H1 (cell line): Measurements from ENCODE around the gene CTSS. TPM values are rescaled to one million over a fixed set of nuclear protein-coding genes. Genes with fewer than 3 reads are reported as not detected.
A peak's percentile ranks its signal among the peaks of the same experiment; 100 is the strongest.

ENCODE experiments used
- CTCF ChIA-PET: fragments of 300-600 bp; sonication (Branson Sonifier 250); formaldehyde crosslinking; loops from one replicate; lab custom pipeline; 2021; ENCODE audit not compliant: partially characterized antibody; lab: Charles Lee
- POLR2A ChIA-PET: fragments of 300-600 bp; sonication (Branson Sonifier 250); formaldehyde crosslinking; loops from one replicate; lab custom pipeline; 2021; ENCODE audit warnings: inconsistent platforms; ENCODE audit not compliant: partially characterized antibody; lab: Charles Lee
- DNase-seq, 2 experiments: peaks; one replicate each; pipeline versions ENCODE4 v3.0.0 to v3.0.0-alpha.2; 2010 to 2022; ENCODE audit warnings: low spot score in 2 of 2, low read depth in 1 of 2, mixed read lengths in 1 of 2
- FAIRE-seq: peaks from 2 replicates; lab custom pipeline; 2011; peaks lifted over from hg19 to GRCh38; lab: Jason Lieb, UNC
- H2AFZ ChIP-seq: 2 replicates; pipeline ENCODE4 v1.8.1; 2012; ENCODE audit warnings: low read length, inconsistent platforms
- H2AK5ac ChIP-seq: 2 replicates; pipeline ENCODE4 v1.6.1; 2013; ENCODE audit warnings: low read depth, low read length
- H2BK120ac ChIP-seq: replicated peaks from 2 replicates; pipeline ENCODE3; 2013; ENCODE audit warnings: low read depth, low read length, inconsistent platforms
- H2BK12ac ChIP-seq: 2 replicates; pipeline ENCODE4 v1.6.1; 2013; ENCODE audit warnings: low read depth, low read length
- H2BK15ac ChIP-seq: 2 replicates; pipeline ENCODE4 v1.6.1; 2013; ENCODE audit warnings: low read length
- H2BK20ac ChIP-seq: 2 replicates; pipeline ENCODE4 v1.6.1; 2013; ENCODE audit warnings: low read length
- H2BK5ac ChIP-seq: 2 replicates; pipeline ENCODE4 v1.6.1; 2013; ENCODE audit warnings: low read depth, low read length
- H3K14ac ChIP-seq: 2 replicates; pipeline ENCODE4 v1.6.1; 2013; ENCODE audit warnings: inconsistent platforms; ENCODE audit not compliant: insufficient read length
- H3K18ac ChIP-seq: 2 replicates; pipeline ENCODE4 v1.6.1; 2013; ENCODE audit warnings: low read length; ENCODE audit errors: extremely low read depth
- H3K23ac ChIP-seq: 2 replicates; pipeline ENCODE4 v1.6.1; 2013; ENCODE audit warnings: inconsistent platforms; ENCODE audit not compliant: insufficient read length
- H3K23me2 ChIP-seq: 2 replicates; pipeline ENCODE4 v1.6.1; 2013; ENCODE audit warnings: low read depth, low read length
- H3K27ac ChIP-seq: 2 replicates; pipeline ENCODE4 v1.6.1; 2011; ENCODE audit warnings: low read depth, low read length, inconsistent platforms
- H3K27me3 ChIP-seq, 4 experiments: replicated peaks in 1 of 4; 1 replicate in 1 of 4; 2 replicates in 3 of 4; pipeline versions ENCODE4 v1.6.1 to v1.8.1; 2011 to 2013; ENCODE audit warnings: low read length in 3 of 4, mild to moderate bottlenecking in 3 of 4, inconsistent platforms in 2 of 4, mixed read lengths in 2 of 4, moderate library complexity in 1 of 4; ENCODE audit not compliant: control insufficient read depth in 3 of 4, insufficient read depth in 3 of 4; ENCODE audit errors: extremely low read depth in 1 of 4
- H3K36me3 ChIP-seq, 4 experiments: 2 replicates each; pipeline versions ENCODE4 v1.6.1 to v1.8.1; 2011 to 2013; ENCODE audit warnings: mild to moderate bottlenecking in 4 of 4, low read length in 3 of 4, moderate library complexity in 2 of 4, control low read depth in 1 of 4, inconsistent platforms in 1 of 4; ENCODE audit not compliant: insufficient read depth in 4 of 4, control insufficient read depth in 2 of 4
- H3K4ac ChIP-seq: replicated peaks from 2 replicates; pipeline ENCODE3; 2013; ENCODE audit warnings: low read length, low read depth, mixed read lengths, inconsistent platforms; ENCODE audit not compliant: insufficient read length
- H3K4me1 ChIP-seq, 4 experiments: replicated peaks in 1 of 4; 1 replicate in 1 of 4; 2 replicates in 3 of 4; pipeline versions ENCODE4 v1.6.1 to v1.8.1; 2011 to 2013; ENCODE audit warnings: low read length in 3 of 4, inconsistent platforms in 2 of 4, mixed read lengths in 1 of 4; ENCODE audit not compliant: insufficient read depth in 4 of 4, control insufficient read depth in 3 of 4
- H3K4me2 ChIP-seq, 2 experiments: 2 replicates each; pipeline versions ENCODE4 v1.6.1 to v1.8.1; 2011 to 2013; ENCODE audit warnings: low read depth in 2 of 2, low read length in 2 of 2, control low read depth in 1 of 2, inconsistent platforms in 1 of 2, mild to moderate bottlenecking in 1 of 2; ENCODE audit not compliant: insufficient read depth in 1 of 2
- H3K4me3 ChIP-seq, 4 experiments: fragments of 200-600, 300-600 bp in 1 of 4; sonication (generic), shearing (Covaris generic), sonication (Bioruptor Twin) in 1 of 4; 2 replicates each; pipeline versions ENCODE4 v1.5.1 to v1.8.1; 2011 to 2016; ENCODE audit warnings: low read length in 4 of 4, low read depth in 3 of 4, control low read depth in 2 of 4, inconsistent platforms in 2 of 4, mild to moderate bottlenecking in 2 of 4, mixed read lengths in 1 of 4, moderate library complexity in 1 of 4; ENCODE audit not compliant: insufficient read depth in 2 of 4; ENCODE audit errors: extremely low read depth in 1 of 4
- H3K56ac ChIP-seq: replicated peaks from 2 replicates; pipeline ENCODE3; 2013; ENCODE audit warnings: low read depth, mild to moderate bottlenecking, mixed read lengths, low read length, inconsistent platforms; ENCODE audit not compliant: insufficient read length
- H3K79me1 ChIP-seq: 2 replicates; pipeline ENCODE4 v1.6.1; 2013; ENCODE audit warnings: low read depth, low read length, control low read depth
- H3K79me2 ChIP-seq, 2 experiments: 2 replicates each; pipeline versions ENCODE4 v1.6.1 to v1.8.1; 2012 to 2013; ENCODE audit warnings: low read length in 2 of 2, mild to moderate bottlenecking in 2 of 2, inconsistent platforms in 1 of 2; ENCODE audit not compliant: insufficient read depth in 2 of 2, control insufficient read depth in 1 of 2
- H3K9ac ChIP-seq, 4 experiments: replicated peaks in 1 of 4; 1 replicate in 1 of 4; 2 replicates in 3 of 4; pipeline versions ENCODE4 v1.6.1 to v1.8.1; 2011 to 2013; ENCODE audit warnings: low read depth in 3 of 4, low read length in 3 of 4, control low read depth in 2 of 4, mild to moderate bottlenecking in 2 of 4, moderate library complexity in 2 of 4, inconsistent platforms in 1 of 4; ENCODE audit errors: extremely low read depth in 1 of 4
- H3K9me3 ChIP-seq, 2 experiments: 2 replicates each; pipeline versions ENCODE4 v1.6.1 to v1.8.1; 2012 to 2013; ENCODE audit warnings: mild to moderate bottlenecking in 2 of 2, moderate library complexity in 2 of 2, control low read depth in 1 of 2, inconsistent platforms in 1 of 2, low read depth in 1 of 2, low read length in 1 of 2, mixed read lengths in 1 of 2; ENCODE audit not compliant: insufficient read depth in 2 of 2
- H4K20me1 ChIP-seq, 2 experiments: replicated peaks in 1 of 2; 2 replicates each; pipeline versions ENCODE3 to v1.8.1; 2011 to 2013; ENCODE audit warnings: inconsistent platforms in 2 of 2, low read length in 2 of 2, mild to moderate bottlenecking in 1 of 2; ENCODE audit not compliant: insufficient read depth in 2 of 2, control insufficient read depth in 1 of 2
- H4K5ac ChIP-seq: 2 replicates; pipeline ENCODE4 v1.6.1; 2013; ENCODE audit warnings: low read length, low read depth, mixed read lengths, inconsistent platforms; ENCODE audit not compliant: insufficient read length
- H4K8ac ChIP-seq: 2 replicates; pipeline ENCODE4 v1.8.0; 2013; ENCODE audit warnings: mild to moderate bottlenecking, moderate library complexity, low read length, inconsistent platforms; ENCODE audit not compliant: insufficient read depth; ENCODE audit errors: extremely low read depth
- H4K91ac ChIP-seq: replicated peaks from 2 replicates; pipeline ENCODE3; 2013; ENCODE audit warnings: low read length, mixed read lengths, inconsistent platforms; ENCODE audit not compliant: insufficient read length
- CBX8 ChIP-seq: fragments of 300-800, 300-1000 bp; sonication (generic); IDR thresholded peaks from 2 replicates; pipeline ENCODE4 v1.7.1; 2016; ENCODE audit warnings: low read depth, low read length, borderline replicate concordance
- CHD1 ChIP-seq: IDR thresholded peaks from 2 replicates; pipeline ENCODE4 v1.6.1; 2012; ENCODE audit warnings: low read depth, low read length, improper control_type of control experiment
- RXRA ChIP-seq: IDR thresholded peaks from 2 replicates; pipeline ENCODE4 v1.6.1; 2011; ENCODE audit warnings: low read depth, mild to moderate bottlenecking, low read length, moderate library complexity; ENCODE audit not compliant: insufficient read depth
- SAP30 ChIP-seq: fragments of 300-600 bp; sonication (generic); IDR thresholded peaks from 2 replicates; pipeline ENCODE4 v1.7.1; 2012; ENCODE audit warnings: low read length, moderate library complexity, mild to moderate bottlenecking, inconsistent platforms; ENCODE audit not compliant: insufficient read depth, insufficient replicate concordance
- WGBS, 2 experiments: shearing (Covaris generic) in 1 of 2; methylation state at CpG; one replicate each; pipeline versions ENCODE4 v1.1.6 to v1.1.7; 2013 to 2015; ENCODE audit warnings: low lambda C conversion rate in 2 of 2, mixed read lengths in 2 of 2, inconsistent platforms in 1 of 2, low coverage in 1 of 2, missing lambda C conversion rate in 1 of 2; ENCODE audit not compliant: insufficient replicate concordance in 2 of 2, insufficient coverage in 1 of 2, insufficient read length in 1 of 2; ENCODE audit errors: extremely low coverage in 1 of 2, missing lambda C conversion rate in 1 of 2; 5-methylcytosine and 5-hydroxymethylcytosine counted together
- polyA plus RNA-seq, 7 experiments: library from polyadenylated mRNA; depleted of rRNA in 3 of 7; stranded (reverse) in 5 of 7; unstranded in 2 of 7; fragments of >200 nt in 5 of 7; fragments of 200-250 nt in 2 of 7; gene quantifications; 1 replicate in 5 of 7; 2 replicates in 1 of 7; 4 replicates in 1 of 7; pipeline versions ENCODE4 v1.2.1 to v1.2.3, GENCODE V29; 2011 to 2013; ENCODE audit warnings: missing spikeins in 2 of 7, mixed read lengths in 2 of 7
- total RNA-seq: library from RNA; stranded (reverse); fragmentation: NEBNext Ultra II Directional; extraction: Animal tissue kit (Norgen Biotek cat#: 25700); gene quantifications from 2 replicates; pipeline ENCODE4 v1.2.1, GENCODE V29; 2021

CTSS gene
- total and polyA plus RNA-seq, 2 of the 8 experiments (the other 6 are each of a cell fraction or from before 2014, with no cell fraction given): not detected

DNA sequence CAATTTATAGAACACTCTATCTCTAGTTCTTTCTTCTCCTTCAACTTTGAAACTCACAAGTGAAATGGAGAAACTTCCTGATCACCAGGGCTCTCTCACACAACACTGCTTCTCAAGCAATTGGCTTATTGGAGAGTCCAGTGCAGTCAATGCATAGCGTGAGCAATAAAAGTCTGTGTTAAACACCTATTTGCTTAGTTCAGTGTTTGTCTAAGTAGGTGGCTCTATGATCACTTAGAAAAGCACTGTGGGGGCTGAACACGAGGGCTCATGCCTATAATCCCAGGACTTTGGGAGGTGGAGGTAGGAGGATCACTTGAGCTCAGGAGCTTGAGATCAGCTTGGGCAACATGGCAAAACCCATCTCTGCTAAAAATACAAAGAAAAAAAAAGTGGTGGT lies 12.2 kb downstream of the CTSS start:
- H3K9me3 ChIP-seq: no peaks in the 10 kb centered on the region
- no peaks in the 10 kb centered on the region for H3K4me1 ChIP-seq
- H3K23me2 ChIP-seq: no peaks in the 10 kb centered on the region
- POLR2A ChIA-PET: no interaction called here
- no peak overlapping the region for H3K27ac ChIP-seq
- H3K79me1 ChIP-seq: no peaks in the 10 kb centered on the region
- H4K5ac ChIP-seq: no peak overlapping the region
- no peak overlapping the region for H3K4me3 ChIP-seq
- H2BK5ac ChIP-seq: no peak overlapping the region
- no peaks in the 10 kb centered on the region for H3K79me2 ChIP-seq
- H4K8ac ChIP-seq: no peak overlapping the region
- H3K18ac ChIP-seq: no peak overlapping the region
- H2BK12ac ChIP-seq: no peak overlapping the region
- FAIRE-seq (no peak), DNase-seq (no peak)
- H3K36me3 ChIP-seq: no peaks in the 10 kb centered on the region
- CTCF ChIA-PET: interaction anchor here (1.1 kb wide), 1 partner anchor 249 kb away, joined by 3 read pairs; no protein-coding TSS in a partner anchor
- no peak overlapping the region for H2BK20ac ChIP-seq
- no peak overlapping the region for H4K91ac ChIP-seq
- H3K14ac ChIP-seq: no peak overlapping the region
- H3K23ac ChIP-seq: no peak overlapping the region
- H3K4ac ChIP-seq: no peak overlapping the region
- 64% methylated on average over 2 of the region's 2 CpGs; no CpG with 5 or more reads in 1 of the 2 experiments for WGBS, 2 experiments
- H3K56ac ChIP-seq: no peak overlapping the region
- H2BK120ac ChIP-seq: no peak overlapping the region
- no peaks in the 10 kb centered on the region for H4K20me1 ChIP-seq
- TF ChIP-seq CHD1: no peak
- TF ChIP-seq RXRA: no peak
- TF ChIP-seq SAP30: no peak
- TF ChIP-seq CBX8: no peak
- no peak overlapping the region for H3K4me2 ChIP-seq
- H3K9ac ChIP-seq: no peak overlapping the region
- H2AFZ ChIP-seq: 0 out of 2 replicates have a peak overlapping the region, but pooled peaks have one; percentile 31
- no peak overlapping the region for H2BK15ac ChIP-seq
- H2AK5ac ChIP-seq: no peak overlapping the region
- H3K27me3 ChIP-seq: no peaks in the 10 kb centered on the region
